H1 (cell line): ENCODE data around the gene ADCY5. TPM values are rescaled to one million over a fixed set of nuclear protein-coding genes. Genes with fewer than 3 reads are reported as not detected.

Experiments
- CTCF ChIA-PET: fragments of 300-600 bp; sonication (Branson Sonifier 250); formaldehyde crosslinking; loops from one replicate; lab custom pipeline; 2021; ENCODE audit not compliant: partially characterized antibody; lab: Charles Lee
- POLR2A ChIA-PET: fragments of 300-600 bp; sonication (Branson Sonifier 250); formaldehyde crosslinking; loops from one replicate; lab custom pipeline; 2021; ENCODE audit warnings: inconsistent platforms; ENCODE audit not compliant: partially characterized antibody; lab: Charles Lee
- DNase-seq, 2 experiments: peaks; one replicate each; pipeline versions ENCODE4 v3.0.0 to v3.0.0-alpha.2; 2010 to 2022; ENCODE audit warnings: low spot score in 2 of 2, low read depth in 1 of 2, mixed read lengths in 1 of 2
- FAIRE-seq: peaks from 2 replicates; lab custom pipeline; 2011; peaks lifted over from hg19 to GRCh38; lab: Jason Lieb, UNC
- H2AFZ ChIP-seq: 2 replicates; pipeline ENCODE4 v1.8.1; 2012; ENCODE audit warnings: low read length, inconsistent platforms
- H2AK5ac ChIP-seq: 2 replicates; pipeline ENCODE4 v1.6.1; 2013; ENCODE audit warnings: low read depth, low read length
- H2BK120ac ChIP-seq: replicated peaks from 2 replicates; pipeline ENCODE3; 2013; ENCODE audit warnings: low read depth, low read length, inconsistent platforms
- H2BK12ac ChIP-seq: 2 replicates; pipeline ENCODE4 v1.6.1; 2013; ENCODE audit warnings: low read depth, low read length
- H2BK15ac ChIP-seq: 2 replicates; pipeline ENCODE4 v1.6.1; 2013; ENCODE audit warnings: low read length
- H2BK20ac ChIP-seq: 2 replicates; pipeline ENCODE4 v1.6.1; 2013; ENCODE audit warnings: low read length
- H2BK5ac ChIP-seq: 2 replicates; pipeline ENCODE4 v1.6.1; 2013; ENCODE audit warnings: low read depth, low read length
- H3K14ac ChIP-seq: 2 replicates; pipeline ENCODE4 v1.6.1; 2013; ENCODE audit warnings: inconsistent platforms; ENCODE audit not compliant: insufficient read length
- H3K18ac ChIP-seq: 2 replicates; pipeline ENCODE4 v1.6.1; 2013; ENCODE audit warnings: low read length; ENCODE audit errors: extremely low read depth
- H3K23ac ChIP-seq: 2 replicates; pipeline ENCODE4 v1.6.1; 2013; ENCODE audit warnings: inconsistent platforms; ENCODE audit not compliant: insufficient read length
- H3K23me2 ChIP-seq: 2 replicates; pipeline ENCODE4 v1.6.1; 2013; ENCODE audit warnings: low read depth, low read length
- H3K27ac ChIP-seq: 2 replicates; pipeline ENCODE4 v1.6.1; 2011; ENCODE audit warnings: low read depth, low read length, inconsistent platforms
- H3K27me3 ChIP-seq, 4 experiments: replicated peaks in 1 of 4; 1 replicate in 1 of 4; 2 replicates in 3 of 4; pipeline versions ENCODE4 v1.6.1 to v1.8.1; 2011 to 2013; ENCODE audit warnings: low read length in 3 of 4, mild to moderate bottlenecking in 3 of 4, inconsistent platforms in 2 of 4, mixed read lengths in 2 of 4, moderate library complexity in 1 of 4; ENCODE audit not compliant: control insufficient read depth in 3 of 4, insufficient read depth in 3 of 4; ENCODE audit errors: extremely low read depth in 1 of 4
- H3K36me3 ChIP-seq, 4 experiments: 2 replicates each; pipeline versions ENCODE4 v1.6.1 to v1.8.1; 2011 to 2013; ENCODE audit warnings: mild to moderate bottlenecking in 4 of 4, low read length in 3 of 4, moderate library complexity in 2 of 4, control low read depth in 1 of 4, inconsistent platforms in 1 of 4; ENCODE audit not compliant: insufficient read depth in 4 of 4, control insufficient read depth in 2 of 4
- H3K4ac ChIP-seq: replicated peaks from 2 replicates; pipeline ENCODE3; 2013; ENCODE audit warnings: low read length, low read depth, mixed read lengths, inconsistent platforms; ENCODE audit not compliant: insufficient read length
- H3K4me1 ChIP-seq, 4 experiments: replicated peaks in 1 of 4; 1 replicate in 1 of 4; 2 replicates in 3 of 4; pipeline versions ENCODE4 v1.6.1 to v1.8.1; 2011 to 2013; ENCODE audit warnings: low read length in 3 of 4, inconsistent platforms in 2 of 4, mixed read lengths in 1 of 4; ENCODE audit not compliant: insufficient read depth in 4 of 4, control insufficient read depth in 3 of 4
- H3K4me2 ChIP-seq, 2 experiments: 2 replicates each; pipeline versions ENCODE4 v1.6.1 to v1.8.1; 2011 to 2013; ENCODE audit warnings: low read depth in 2 of 2, low read length in 2 of 2, control low read depth in 1 of 2, inconsistent platforms in 1 of 2, mild to moderate bottlenecking in 1 of 2; ENCODE audit not compliant: insufficient read depth in 1 of 2
- H3K4me3 ChIP-seq, 4 experiments: fragments of 200-600, 300-600 bp in 1 of 4; sonication (generic), shearing (Covaris generic), sonication (Bioruptor Twin) in 1 of 4; 2 replicates each; pipeline versions ENCODE4 v1.5.1 to v1.8.1; 2011 to 2016; ENCODE audit warnings: low read length in 4 of 4, low read depth in 3 of 4, control low read depth in 2 of 4, inconsistent platforms in 2 of 4, mild to moderate bottlenecking in 2 of 4, mixed read lengths in 1 of 4, moderate library complexity in 1 of 4; ENCODE audit not compliant: insufficient read depth in 2 of 4; ENCODE audit errors: extremely low read depth in 1 of 4
- H3K56ac ChIP-seq: replicated peaks from 2 replicates; pipeline ENCODE3; 2013; ENCODE audit warnings: low read depth, mild to moderate bottlenecking, mixed read lengths, low read length, inconsistent platforms; ENCODE audit not compliant: insufficient read length
- H3K79me1 ChIP-seq: 2 replicates; pipeline ENCODE4 v1.6.1; 2013; ENCODE audit warnings: low read depth, low read length, control low read depth
- H3K79me2 ChIP-seq, 2 experiments: 2 replicates each; pipeline versions ENCODE4 v1.6.1 to v1.8.1; 2012 to 2013; ENCODE audit warnings: low read length in 2 of 2, mild to moderate bottlenecking in 2 of 2, inconsistent platforms in 1 of 2; ENCODE audit not compliant: insufficient read depth in 2 of 2, control insufficient read depth in 1 of 2
- H3K9ac ChIP-seq, 4 experiments: replicated peaks in 1 of 4; 1 replicate in 1 of 4; 2 replicates in 3 of 4; pipeline versions ENCODE4 v1.6.1 to v1.8.1; 2011 to 2013; ENCODE audit warnings: low read depth in 3 of 4, low read length in 3 of 4, control low read depth in 2 of 4, mild to moderate bottlenecking in 2 of 4, moderate library complexity in 2 of 4, inconsistent platforms in 1 of 4; ENCODE audit errors: extremely low read depth in 1 of 4
- H3K9me3 ChIP-seq, 2 experiments: 2 replicates each; pipeline versions ENCODE4 v1.6.1 to v1.8.1; 2012 to 2013; ENCODE audit warnings: mild to moderate bottlenecking in 2 of 2, moderate library complexity in 2 of 2, control low read depth in 1 of 2, inconsistent platforms in 1 of 2, low read depth in 1 of 2, low read length in 1 of 2, mixed read lengths in 1 of 2; ENCODE audit not compliant: insufficient read depth in 2 of 2
- H4K20me1 ChIP-seq, 2 experiments: replicated peaks in 1 of 2; 2 replicates each; pipeline versions ENCODE3 to v1.8.1; 2011 to 2013; ENCODE audit warnings: inconsistent platforms in 2 of 2, low read length in 2 of 2, mild to moderate bottlenecking in 1 of 2; ENCODE audit not compliant: insufficient read depth in 2 of 2, control insufficient read depth in 1 of 2
- H4K5ac ChIP-seq: 2 replicates; pipeline ENCODE4 v1.6.1; 2013; ENCODE audit warnings: low read length, low read depth, mixed read lengths, inconsistent platforms; ENCODE audit not compliant: insufficient read length
- H4K8ac ChIP-seq: 2 replicates; pipeline ENCODE4 v1.8.0; 2013; ENCODE audit warnings: mild to moderate bottlenecking, moderate library complexity, low read length, inconsistent platforms; ENCODE audit not compliant: insufficient read depth; ENCODE audit errors: extremely low read depth
- H4K91ac ChIP-seq: replicated peaks from 2 replicates; pipeline ENCODE3; 2013; ENCODE audit warnings: low read length, mixed read lengths, inconsistent platforms; ENCODE audit not compliant: insufficient read length
- GTF2F1 ChIP-seq: IDR thresholded peaks from 2 replicates; pipeline ENCODE4 v1.6.1; 2012; ENCODE audit warnings: low read depth, low read length, improper control_type of control experiment, borderline replicate concordance
- RXRA ChIP-seq: IDR thresholded peaks from 2 replicates; pipeline ENCODE4 v1.6.1; 2011; ENCODE audit warnings: low read depth, mild to moderate bottlenecking, low read length, moderate library complexity; ENCODE audit not compliant: insufficient read depth
- WGBS, 2 experiments: shearing (Covaris generic) in 1 of 2; methylation state at CpG; one replicate each; pipeline versions ENCODE4 v1.1.6 to v1.1.7; 2013 to 2015; ENCODE audit warnings: low lambda C conversion rate in 2 of 2, mixed read lengths in 2 of 2, inconsistent platforms in 1 of 2, low coverage in 1 of 2, missing lambda C conversion rate in 1 of 2; ENCODE audit not compliant: insufficient replicate concordance in 2 of 2, insufficient coverage in 1 of 2, insufficient read length in 1 of 2; ENCODE audit errors: extremely low coverage in 1 of 2, missing lambda C conversion rate in 1 of 2; 5-methylcytosine and 5-hydroxymethylcytosine counted together
- polyA plus RNA-seq, 7 experiments: library from polyadenylated mRNA; depleted of rRNA in 3 of 7; stranded (reverse) in 5 of 7; unstranded in 2 of 7; fragments of >200 nt in 5 of 7; fragments of 200-250 nt in 2 of 7; gene quantifications; 1 replicate in 5 of 7; 2 replicates in 1 of 7; 4 replicates in 1 of 7; pipeline versions ENCODE4 v1.2.1 to v1.2.3, GENCODE V29; 2011 to 2013; ENCODE audit warnings: missing spikeins in 2 of 7, mixed read lengths in 2 of 7
- total RNA-seq: library from RNA; stranded (reverse); fragmentation: NEBNext Ultra II Directional; extraction: Animal tissue kit (Norgen Biotek cat#: 25700); gene quantifications from 2 replicates; pipeline ENCODE4 v1.2.1, GENCODE V29; 2021

ADCY5 gene
- total and polyA plus RNA-seq, 2 of the 8 experiments (the other 6 are each of a cell fraction or from before 2014, with no cell fraction given): 18.9 to 40.8 TPM

GRCh38 chr3:123479891-123480290 lies 31.0 kb upstream of the ADCY5 start:
- ChIA-PET POLR2A (no interaction called here), CTCF (interaction anchor here (0.8 to 3.2 kb wide), 9 partner anchors 9 to 194 kb away, joined by 3 to 18 read pairs (median 3); partner anchors contain the start of gene ADCY5)
- TF ChIP-seq GTF2F1 (no peak), RXRA (no peak)

More at GRCh38 chr3:123479891-123480290, 31.0 kb upstream of the ADCY5 start:
- 91% methylated on average over 10 of the region's 10 CpGs; no CpG with 5 or more reads in 1 of the 2 experiments for WGBS, 2 experiments
- Histone ChIP-seq H3K79me1 (no peaks in the 10 kb centered on the region), H3K23me2 (no peaks in the 10 kb centered on the region), H4K20me1 (no peaks in the 10 kb centered on the region), H3K9ac (no peak overlapping the region), H3K18ac (no peak overlapping the region), H2BK12ac (no peak overlapping the region), H2AFZ (no peak overlapping the region), H3K79me2 (no peaks in the 10 kb centered on the region), H2AK5ac (no peak overlapping the region), H2BK20ac (no peak overlapping the region), H3K4me1 (no peaks in the 10 kb centered on the region), H3K56ac (no peak overlapping the region), H4K91ac (no peak overlapping the region), H2BK15ac (no peak overlapping the region), H3K4me2 (no peak overlapping the region), H3K14ac (no peak overlapping the region), H4K5ac (no peak overlapping the region), H3K4ac (no peak overlapping the region), H2BK5ac (no peak overlapping the region), H4K8ac (no peak overlapping the region), H3K23ac (no peak overlapping the region), H2BK120ac (no peak overlapping the region), H3K27ac (no peak overlapping the region), H3K27me3 (no peaks in the 10 kb centered on the region; a peak in 1 of 7 replicates), H3K4me3 (no peak overlapping the region), H3K36me3 (no peaks in the 10 kb centered on the region), H3K9me3 (no peaks in the 10 kb centered on the region)
- DNase-seq (no peak), FAIRE-seq (no peak)
